ENCODE results near the gene SLC35G2.
"Not testable (repeated sequence)": the region's sequence is repeated elsewhere in the genome, so short reads cannot be mapped to it uniquely, and the experiment has no call there.

Gene SLC35G2

DNA sequence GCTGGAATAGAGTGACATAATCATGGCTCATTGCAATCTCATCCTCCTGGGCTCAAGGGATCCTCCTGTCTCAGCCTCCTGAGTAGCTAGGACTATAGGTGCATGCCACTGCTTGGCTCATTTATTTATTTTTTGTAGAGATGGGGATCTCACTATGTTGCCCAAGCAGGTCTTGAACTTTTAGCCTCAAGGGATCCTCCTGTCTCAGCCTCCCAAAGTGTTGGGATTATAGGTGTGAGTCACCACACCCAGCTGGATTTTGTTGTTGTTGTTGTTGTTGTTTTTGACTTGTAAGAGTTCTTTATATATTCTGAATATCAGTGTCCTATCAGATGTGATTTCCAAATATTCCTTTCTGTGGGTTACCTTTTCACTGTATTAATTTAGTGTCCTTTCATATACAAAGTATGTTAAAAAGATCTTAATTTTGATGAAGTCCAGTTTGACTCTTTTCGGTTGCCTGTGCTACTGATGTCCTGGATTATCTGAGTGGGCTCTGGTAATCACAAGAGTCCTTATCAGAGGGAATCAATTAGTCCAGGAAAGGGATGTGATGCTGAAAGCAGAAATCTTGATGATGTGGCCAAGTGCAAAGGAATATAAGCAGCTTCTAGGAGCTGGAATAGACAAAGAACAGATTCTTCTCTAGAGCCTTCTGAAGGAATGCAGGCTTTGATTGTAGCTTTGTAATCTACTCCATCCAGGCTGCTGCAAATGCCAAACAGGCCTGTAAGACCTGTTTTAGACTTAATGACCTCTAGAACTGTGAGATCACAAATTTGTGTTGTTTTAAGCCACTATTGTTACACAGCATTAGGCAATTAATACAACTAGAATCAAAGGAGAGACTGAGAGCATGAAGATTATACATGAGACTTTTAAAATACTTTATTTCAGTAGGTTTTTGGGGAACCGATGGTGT, 73.3 kb downstream of the SLC35G2 start:
- no peak for DNase-seq

DNA sequence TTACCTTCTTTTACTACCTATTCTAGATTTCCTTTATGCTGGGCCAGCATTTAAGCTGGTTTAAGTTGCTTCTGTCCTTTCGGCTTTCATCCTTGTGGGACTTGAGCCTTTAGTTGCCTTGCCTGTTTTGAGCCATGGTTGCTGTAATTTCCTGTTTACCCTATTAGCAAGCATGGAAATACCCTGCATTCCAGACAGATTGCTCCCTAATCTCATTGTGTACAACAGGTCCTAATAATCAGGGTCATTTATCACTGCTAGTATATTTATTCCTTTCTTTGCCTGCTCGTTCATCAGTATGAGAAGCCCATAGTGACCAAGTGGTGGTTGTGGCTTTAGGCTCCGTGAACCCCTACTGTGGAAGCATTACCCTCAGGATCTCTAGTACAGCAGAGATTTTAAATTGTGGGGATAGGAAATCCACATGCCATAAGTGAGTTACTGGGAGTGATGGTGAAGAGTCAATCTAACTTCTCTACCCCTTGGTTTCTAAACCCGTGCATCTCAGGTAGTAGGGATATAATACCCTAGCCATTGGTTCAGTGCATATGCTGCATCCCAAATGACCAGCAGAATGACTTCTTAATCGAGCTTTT, 75.0 kb downstream of the SLC35G2 start:
- no peak for DNase-seq

DNA sequence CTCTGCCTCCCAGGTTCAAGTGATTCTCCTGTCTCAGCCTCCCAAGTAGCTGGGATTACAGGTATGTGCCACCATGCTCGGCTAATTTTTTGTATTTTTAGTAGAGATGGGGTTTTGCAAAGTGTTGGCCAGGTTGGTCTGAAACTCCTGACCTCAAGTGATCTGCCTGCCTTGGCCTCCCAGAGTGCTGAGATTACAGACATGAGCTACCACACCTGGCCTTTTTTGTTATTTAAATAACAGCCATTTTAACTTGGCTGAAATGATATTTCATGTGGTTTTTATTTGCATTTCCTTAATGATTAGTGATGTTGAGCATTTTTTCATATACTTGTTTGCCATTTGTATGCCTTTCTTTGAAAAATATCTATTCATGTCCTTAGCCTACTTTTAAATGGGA, 78.2 kb downstream of the SLC35G2 start:
- DNase-seq, result not testable (repeated sequence)

DNA sequence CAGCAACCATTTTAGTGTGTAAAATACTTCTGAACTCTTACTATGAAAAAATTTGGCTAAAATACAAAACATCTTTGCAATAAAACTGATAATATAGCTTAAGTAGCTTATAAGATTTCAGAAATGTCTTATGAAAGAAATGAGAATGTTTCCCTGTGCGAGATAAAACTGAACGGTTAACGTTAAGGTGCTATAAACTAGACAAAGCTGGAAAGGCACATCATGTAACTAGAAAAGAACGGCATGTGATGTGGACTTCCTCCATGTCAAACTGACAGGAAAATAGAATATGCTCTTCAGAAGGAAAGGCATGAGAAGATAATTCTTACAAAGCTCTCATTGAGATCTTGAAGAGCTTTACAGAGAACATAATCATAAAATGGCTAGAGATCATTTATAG, 79.6 kb downstream of the SLC35G2 start:
- no peak for DNase-seq

DNA sequence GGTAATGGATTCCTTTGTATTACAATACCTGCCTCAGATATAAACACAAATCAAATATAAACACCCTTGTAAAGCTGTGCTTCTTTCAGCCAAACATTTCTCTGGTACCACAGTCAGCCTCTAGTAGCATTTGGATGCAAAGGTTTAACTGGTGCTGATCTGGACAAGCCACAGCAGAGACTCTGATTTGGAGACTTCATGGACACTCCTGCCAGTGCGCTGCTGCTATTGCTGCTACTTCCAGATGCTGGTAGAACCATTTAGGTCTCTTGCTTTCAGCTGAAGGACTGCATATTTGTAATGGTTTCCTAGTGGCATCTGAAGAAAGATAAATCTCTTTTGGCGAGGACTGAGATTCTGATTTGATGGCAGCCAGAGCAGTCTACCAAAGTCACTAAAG, 80.0 kb downstream of the SLC35G2 start:
- no peak for DNase-seq

GRCh38 chr3:136899622-136900158, 80.8 kb downstream of the SLC35G2 start:
- DNase-seq, result no peak

DNA sequence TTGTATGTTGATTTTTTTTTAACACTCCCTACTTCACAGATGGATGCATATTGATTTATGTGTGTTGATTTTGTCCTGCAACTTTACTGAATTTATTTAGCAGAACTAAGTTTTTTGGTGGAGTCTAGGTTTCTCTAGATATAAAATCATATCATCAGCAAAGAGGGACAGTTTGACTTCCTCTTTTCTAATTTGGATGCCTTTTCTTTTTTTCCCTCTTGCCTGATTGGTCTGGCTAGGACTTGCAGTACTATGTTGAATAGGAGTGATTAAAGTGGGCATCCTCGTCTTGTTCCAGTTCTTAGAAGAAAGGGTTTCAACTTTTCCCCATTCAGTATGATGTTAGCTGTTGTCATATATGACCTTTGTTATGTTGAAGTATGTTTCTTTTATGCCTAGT, 81.8 kb downstream of the SLC35G2 start:
- DNase-seq, result not testable (repeated sequence)

DNA sequence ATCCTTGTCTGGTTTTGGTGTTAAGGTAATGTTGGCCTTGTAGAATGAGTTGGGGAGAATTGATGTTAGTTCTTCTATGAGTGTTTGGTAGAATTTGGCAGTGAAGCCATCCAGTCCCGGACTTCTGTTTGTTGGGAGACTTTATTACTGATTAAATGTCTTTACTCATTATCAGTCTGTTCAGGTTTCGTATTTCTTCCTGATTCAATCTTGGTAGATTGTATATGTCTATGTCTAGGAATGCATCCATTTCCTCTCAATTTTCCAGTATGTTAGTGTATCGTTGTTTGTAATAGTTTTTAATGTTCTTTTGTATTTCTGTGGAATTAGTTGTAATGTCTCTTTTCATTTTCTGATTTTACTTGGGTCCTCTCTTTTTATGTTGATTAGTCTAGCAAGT, 82.5 kb downstream of the SLC35G2 start:
- DNase-seq, result no peak

DNA sequence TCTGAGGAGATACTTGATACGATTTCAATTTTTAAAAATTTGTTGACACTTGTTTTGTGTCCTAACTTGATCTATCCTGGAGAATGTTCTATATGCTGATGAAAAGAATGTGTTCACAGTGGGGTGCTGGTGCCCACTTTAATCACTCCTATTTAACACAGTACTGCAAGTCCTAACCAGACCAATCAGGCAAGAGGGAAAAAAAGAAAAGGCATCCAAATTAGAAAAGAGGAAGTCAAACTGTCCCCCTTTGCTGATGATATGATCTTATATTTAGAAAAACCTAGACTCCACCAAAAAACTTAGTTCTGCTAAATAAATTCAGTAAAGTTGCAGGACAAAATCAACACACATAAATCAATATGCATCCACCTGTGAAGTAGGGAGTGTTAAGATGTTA, 83.6 kb downstream of the SLC35G2 start:
- DNase-seq, result not testable (repeated sequence)

DNA sequence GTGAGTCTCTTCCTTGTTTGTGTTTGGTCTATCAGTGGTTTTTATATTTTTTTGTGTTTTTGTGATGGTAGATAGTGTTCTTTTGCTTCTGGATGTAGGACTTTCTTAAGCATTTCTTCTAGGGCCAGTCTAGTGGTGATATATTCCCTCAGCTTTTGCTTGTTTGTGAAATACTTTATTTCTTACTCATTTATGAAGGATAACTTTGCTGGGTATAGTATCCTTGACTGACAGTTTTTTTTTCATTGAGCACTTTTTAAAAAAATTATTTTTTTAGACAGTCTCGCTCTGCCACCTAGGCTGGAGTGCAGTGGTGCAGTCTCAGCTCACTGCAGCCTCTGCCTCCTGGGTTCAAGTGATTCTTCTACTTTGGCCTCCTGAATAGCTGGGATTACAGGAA, 85.0 kb downstream of the SLC35G2 start:
- no peak for DNase-seq

GRCh38 chr3:136904746-136905145, 85.8 kb downstream of the SLC35G2 start:
- no peak for DNase-seq
